ENCODE results near the gene MELTF. TPM values are rescaled to one million over a fixed set of nuclear protein-coding genes. Genes with fewer than 3 reads are reported as not detected.
A peak's percentile ranks its signal among the peaks of the same experiment; 100 is the strongest.
"Not testable (repeated sequence)": the region's sequence is repeated elsewhere in the genome, so short reads cannot be mapped to it uniquely, and the experiment has no call there.

MELTF gene
- polyA plus RNA-seq (ENCODE audit: insufficient read depth in 1 of 5, insufficient read length in 5 of 5, low replicate concordance in 1 of 5) = 1 to 10 TPM; 3.7 to 6.3 (median 5.7) TPM
- long read RNA-seq, donor 1, partial matches to known transcripts = 0 of 19 reads
- long read RNA-seq, donor 1, other reads (novel, unspliced or antisense) = 18 of 19 reads
- long read RNA-seq, donor 2, partial matches to known transcripts = 0 of 1 reads
- long read RNA-seq, donor 2, other reads (novel, unspliced or antisense) = 0 of 1 reads
- long read RNA-seq, donor 3, partial matches to known transcripts = 14 of 14 reads
- long read RNA-seq, donor 3, other reads (novel, unspliced or antisense) = 0 of 14 reads
- long read RNA-seq, donor 4, partial matches to known transcripts = 15 of 25 reads
- long read RNA-seq, donor 4, other reads (novel, unspliced or antisense) = 10 of 25 reads
- long read RNA-seq, donor 5 = 0 reads
- long read RNA-seq, donor 6, partial matches to known transcripts = 12 of 26 reads
- long read RNA-seq, donor 6, other reads (novel, unspliced or antisense) = 14 of 26 reads
- long read RNA-seq, donor 7, partial matches to known transcripts = 11 of 11 reads
- long read RNA-seq, donor 7, other reads (novel, unspliced or antisense) = 0 of 11 reads
- long read RNA-seq, donor 8, partial matches to known transcripts = 0 of 11 reads
- long read RNA-seq, donor 8, other reads (novel, unspliced or antisense) = 9 of 11 reads

GRCh38 chr3:197029511-197030167 is at the start of gene MELTF:
Gene MELTF (minus strand): TSS chr3:197029817. CDS start chr3:197029702, 115 bp downstream.
- peak in 1 of 2 donors; percentile 41 for DNase-seq

GRCh38 chr3:197076415-197076814 is 46.8 kb upstream of the MELTF start:
- no peak for DNase-seq

GRCh38 chr3:197068077-197068476 is 38.5 kb upstream of the MELTF start:
- DNase-seq = no peak

GRCh38 chr3:197064771-197065170 is 35.2 kb upstream of the MELTF start:
- no peak for DNase-seq

- DNase-seq = no peak
These were observed 32.8 kb upstream of the MELTF start for GRCh38 chr3:197062446-197062845.

- DNase-seq = not testable (repeated sequence)
These were observed 22.0 kb upstream of the MELTF start for GRCh38 chr3:197051637-197052036.

GRCh38 chr3:197050511-197050910 is 20.9 kb upstream of the MELTF start:
- DNase-seq = no peak

GRCh38 chr3:197042539-197042938 is 12.9 kb upstream of the MELTF start:
- DNase-seq = no peak

- no peak for DNase-seq
These were observed 12.4 kb upstream of the MELTF start for GRCh38 chr3:197041875-197042488.

- no peak for DNase-seq
These were observed 11.0 kb upstream of the MELTF start for GRCh38 chr3:197040658-197041057.

- no peak for DNase-seq
These were observed 9.3 kb upstream of the MELTF start for GRCh38 chr3:197038679-197039462.

- no peak for DNase-seq
These were observed 6.0 kb upstream of the MELTF start for GRCh38 chr3:197035577-197035976.

GRCh38 chr3:197034778-197035177 is 5.2 kb upstream of the MELTF start:
- not testable (repeated sequence) for DNase-seq

- not testable (repeated sequence) for DNase-seq
These were observed 4.1 kb upstream of the MELTF start for GRCh38 chr3:197033764-197034163.

GRCh38 chr3:197031315-197032285 is 2.0 kb upstream of the MELTF start:
- no peak for DNase-seq

- DNase-seq = no peak
These were observed 1.0 kb upstream of the MELTF start for GRCh38 chr3:197030379-197031314.

- no peak for DNase-seq
These were observed 698 bp downstream of the MELTF start for GRCh38 chr3:197028728-197029510.

Measured in right lung (tissue), 10 donors.